Kidney tubule cell (primary cell): ENCODE measurements around the gene SMPX.
"Not testable (repeated sequence)": the region's sequence is repeated elsewhere in the genome, so short reads cannot be mapped to it uniquely, and the experiment has no call there.

Experiments used
- DNase-seq: peaks from one replicate; pipeline ENCODE4 v3.0.0-alpha.2; 2018; ENCODE audit warnings: low spot score

The SMPX gene

DNA sequence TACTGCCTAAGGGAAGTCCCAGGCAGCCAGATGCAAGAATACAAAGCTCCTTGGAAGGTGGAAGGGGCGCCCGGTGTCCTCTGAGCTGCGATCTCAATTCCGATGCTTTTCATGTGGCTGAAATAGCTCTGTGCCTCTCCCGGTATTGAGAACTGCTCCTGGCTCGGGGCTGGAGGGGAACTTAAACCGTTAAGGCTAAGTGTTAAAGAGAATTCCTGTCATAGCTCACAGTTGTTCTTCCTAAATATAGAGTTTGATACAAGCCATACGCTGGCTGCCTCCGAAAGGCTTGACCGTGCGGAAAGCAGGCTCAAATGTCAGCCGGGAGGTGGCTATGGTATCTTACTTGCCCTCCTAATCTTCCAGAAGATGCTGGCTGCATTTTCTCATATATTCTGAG, at the start of gene SMPX:
Gene SMPX (minus strand): TSS at position 157 of the 400 bp plus-strand sequence. CDS start 3,826 bp downstream, outside the sequence.
- DNase-seq: no peak

DNA sequence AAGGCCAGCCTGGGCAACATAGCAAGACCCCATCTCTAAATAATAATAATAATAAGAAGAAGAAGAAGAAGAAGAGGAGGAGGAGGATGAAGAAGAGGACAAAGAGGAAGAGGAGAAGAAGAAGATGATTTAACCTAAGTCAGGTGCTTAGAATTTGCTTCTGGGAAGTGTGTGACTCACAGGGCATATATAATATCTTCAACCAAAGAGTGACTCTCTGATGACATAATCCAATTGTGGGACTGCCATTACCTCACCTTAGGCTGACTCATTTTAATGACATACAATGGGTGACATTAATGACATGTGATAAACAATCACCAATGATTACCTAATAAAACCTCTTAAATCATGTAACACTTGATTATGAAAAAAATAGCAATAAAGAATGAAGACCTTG, 48.8 kb upstream of the SMPX start:
- DNase-seq: peak; percentile 81

- DNase-seq: no peak
These were observed 44.9 kb upstream of the SMPX start for GRCh38 chrX:21802839-21803238.

GRCh38 chrX:21802054-21802670, 44.2 kb upstream of the SMPX start:
- no peak for DNase-seq

DNA sequence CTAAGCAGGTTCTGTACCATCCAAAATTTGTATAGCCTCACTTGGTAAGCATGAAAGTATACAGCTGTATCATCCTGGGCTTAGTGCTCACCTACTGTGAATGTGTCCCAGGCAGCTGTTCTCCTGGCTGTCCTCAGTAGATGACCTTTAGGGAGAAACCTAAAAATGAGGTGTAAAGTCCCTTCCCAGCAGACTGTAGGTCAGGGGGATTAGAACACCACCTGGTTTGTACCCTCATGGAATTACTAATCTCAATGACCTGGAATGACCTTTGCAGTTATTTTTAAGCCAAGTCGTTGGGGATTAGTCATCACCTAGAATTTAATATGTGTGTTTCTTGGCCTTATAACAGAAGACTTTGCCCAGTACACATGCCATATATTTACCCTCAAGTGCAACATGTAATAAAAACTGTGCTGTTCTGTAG, 42.4 kb upstream of the SMPX start:
- DNase-seq: peak; percentile 20

DNA sequence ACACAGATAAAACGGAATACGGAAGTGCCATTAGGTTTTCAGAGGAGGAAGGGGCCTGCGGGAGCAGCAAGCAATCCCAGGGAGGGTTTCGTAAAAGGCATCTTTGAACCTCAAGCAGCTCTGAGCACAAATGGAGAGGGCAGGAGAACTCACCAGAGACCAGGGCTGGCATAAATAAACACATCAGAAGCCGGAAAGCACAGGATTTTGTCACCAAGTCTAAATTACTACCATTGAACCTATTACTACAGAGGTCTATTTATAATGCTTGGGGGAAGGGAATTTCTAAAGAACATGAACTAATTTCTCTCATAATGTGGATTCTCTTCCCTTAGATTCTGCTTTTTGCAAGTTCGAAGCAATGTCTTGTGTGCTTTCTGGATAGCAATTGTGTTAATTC, 41.9 kb upstream of the SMPX start:
- no peak for DNase-seq

DNA sequence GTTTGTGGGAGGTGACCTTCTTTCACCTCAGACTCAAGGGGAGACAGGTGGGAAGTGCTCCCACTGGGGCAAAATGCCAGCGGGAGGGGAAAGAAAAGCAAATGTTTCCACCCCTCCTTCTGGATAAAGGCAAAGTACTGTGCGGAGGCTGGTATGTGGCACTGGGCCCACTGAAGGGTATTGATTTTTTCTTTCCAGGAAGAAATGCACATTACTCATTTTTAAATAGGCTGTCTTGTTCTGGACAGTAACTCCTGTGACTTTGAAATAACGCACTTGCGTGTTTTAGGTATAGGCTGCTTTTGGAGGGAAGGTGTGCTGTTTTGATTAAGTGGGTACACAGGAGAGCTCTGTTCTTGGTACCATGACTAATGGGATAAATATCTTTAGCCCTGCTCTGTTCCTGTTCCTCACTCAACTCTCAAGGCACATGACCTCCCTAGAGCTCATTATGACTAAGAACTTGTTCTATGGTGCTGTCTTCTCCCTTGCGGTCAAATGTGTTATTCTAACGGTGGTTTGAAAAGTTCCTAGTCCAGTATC, 40.8 kb upstream of the SMPX start:
- DNase-seq: peak; percentile 90

DNA sequence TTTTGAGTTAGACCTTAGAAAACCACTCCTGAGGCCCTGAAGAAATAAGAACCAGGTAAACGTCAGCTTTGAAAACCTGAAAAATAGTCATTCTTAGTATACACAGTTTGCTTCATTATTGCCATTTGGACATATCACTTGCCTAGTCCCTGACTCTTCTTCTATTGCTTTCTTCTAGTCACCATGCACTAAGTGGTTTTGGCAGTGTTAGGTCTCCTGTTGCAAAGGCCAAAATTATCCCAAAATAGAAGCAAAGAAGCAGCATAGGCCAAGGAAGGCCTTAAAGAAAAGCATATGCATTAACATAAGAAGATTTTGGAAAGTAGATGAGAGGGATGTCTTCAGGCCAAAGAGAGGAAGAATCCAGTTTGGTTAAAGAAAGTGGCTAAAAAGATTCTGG, 24.1 kb upstream of the SMPX start:
- no peak for DNase-seq

DNA sequence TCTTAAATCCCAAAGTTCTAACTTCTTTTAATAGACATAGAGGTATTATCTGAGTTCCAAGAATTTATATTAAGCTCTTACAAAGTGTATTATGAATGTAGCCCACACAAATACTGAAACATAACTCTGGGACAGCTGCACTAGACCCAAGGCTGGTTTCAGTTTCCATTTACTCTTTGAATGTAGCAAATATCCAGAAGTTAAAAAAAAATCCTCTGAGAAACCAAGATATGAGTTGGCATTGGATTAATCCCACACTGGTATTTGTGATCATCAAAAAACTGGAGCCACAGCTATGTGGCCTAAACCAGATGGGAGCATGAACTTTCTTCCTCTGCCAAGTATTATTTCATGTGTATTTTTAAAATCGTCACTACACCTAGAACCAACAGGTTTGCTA, 23.6 kb upstream of the SMPX start:
- DNase-seq: no peak

DNA sequence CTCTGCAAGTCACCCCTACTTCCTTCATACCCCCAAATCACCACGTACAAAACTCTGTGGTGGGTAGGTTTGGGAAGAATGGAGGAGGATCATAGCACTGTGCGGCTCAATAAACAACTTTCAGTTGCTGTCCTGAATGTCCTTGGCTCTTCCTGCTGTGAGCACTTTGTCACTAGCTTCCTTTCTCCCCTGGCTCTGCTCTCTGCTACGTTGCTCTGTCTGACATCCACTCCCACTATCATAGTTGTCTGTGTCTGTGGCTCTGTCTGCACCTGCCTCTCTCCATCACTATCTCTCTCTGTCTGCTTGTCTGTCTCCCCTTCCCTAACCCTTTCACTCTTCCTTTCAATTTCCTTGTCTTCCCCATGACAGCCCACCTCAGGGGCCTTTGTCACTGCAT, 21.2 kb upstream of the SMPX start:
- no peak for DNase-seq

DNA sequence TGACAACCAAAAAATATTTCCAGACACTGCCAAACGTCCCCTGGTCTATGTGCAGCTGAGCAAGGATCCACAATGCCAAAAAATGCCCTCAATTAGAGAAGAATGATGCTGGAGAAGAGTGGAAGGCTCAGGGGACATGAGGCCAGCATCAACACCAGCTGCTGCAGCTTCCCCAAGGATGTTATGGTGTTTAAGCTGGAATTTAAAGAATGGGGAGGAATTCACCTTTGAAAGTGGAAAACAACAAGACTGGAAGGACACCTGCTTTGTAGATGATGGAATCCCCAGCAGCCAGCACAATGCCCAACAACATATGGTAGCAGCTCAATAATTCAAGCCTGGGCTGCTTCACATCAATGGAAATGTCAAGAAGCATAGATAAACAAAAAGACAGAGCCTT, 20.3 kb upstream of the SMPX start:
- DNase-seq: no peak

- DNase-seq: not testable (repeated sequence)
These were observed 17.2 kb upstream of the SMPX start for GRCh38 chrX:21775128-21775527.

DNA sequence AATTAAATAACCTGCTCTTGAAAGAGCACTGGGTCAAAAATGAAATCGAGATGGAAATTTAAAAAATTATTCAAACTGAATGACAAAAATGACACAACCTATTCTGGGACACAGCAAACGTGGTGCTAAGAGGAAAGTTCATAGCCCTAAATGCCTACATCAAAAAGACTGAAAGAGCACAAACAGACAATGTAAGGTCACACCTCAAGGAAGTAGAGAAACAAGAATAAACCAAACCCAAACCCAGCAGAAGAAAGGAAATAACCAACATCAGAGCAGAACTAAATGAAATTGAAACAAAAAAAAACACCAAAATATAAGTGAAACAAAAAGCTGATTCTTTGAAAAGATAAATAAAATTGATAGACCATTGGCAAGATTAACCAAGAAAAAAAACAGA, 15.1 kb upstream of the SMPX start:
- not testable (repeated sequence) for DNase-seq

DNA sequence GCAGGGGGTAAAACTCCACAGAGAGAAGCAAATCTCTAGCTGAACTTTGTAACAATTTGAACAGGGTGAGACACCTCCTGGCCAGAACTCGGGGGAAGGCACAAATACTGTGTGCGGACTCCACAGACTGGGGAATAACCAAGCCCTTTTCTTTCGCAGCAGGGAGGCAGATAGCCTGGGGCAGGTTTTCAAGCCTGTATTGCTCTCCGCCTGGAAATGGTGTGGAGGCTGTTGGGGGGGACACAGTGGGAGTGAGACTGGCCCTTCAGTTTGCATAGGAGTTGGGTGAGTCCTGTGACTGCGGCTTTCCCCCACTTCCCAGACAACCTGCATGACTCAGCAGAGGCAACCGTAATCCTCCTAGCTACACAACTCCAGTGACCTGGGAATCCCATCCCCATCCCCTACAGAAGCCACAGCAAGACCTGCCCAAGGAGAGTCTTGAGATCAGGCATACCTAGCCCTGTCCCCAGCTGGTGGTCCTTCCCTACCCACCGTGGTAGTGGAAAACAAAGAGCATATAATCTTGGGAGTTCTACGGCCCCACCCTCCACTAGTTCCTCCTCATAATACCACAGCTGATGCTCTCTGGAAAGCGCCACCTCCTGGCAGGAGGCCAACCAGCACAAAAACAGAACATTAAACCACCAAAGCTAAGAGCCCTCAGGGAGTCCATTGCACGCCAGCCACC, 12.9 kb upstream of the SMPX start:
- peak; percentile 10 for DNase-seq

DNA sequence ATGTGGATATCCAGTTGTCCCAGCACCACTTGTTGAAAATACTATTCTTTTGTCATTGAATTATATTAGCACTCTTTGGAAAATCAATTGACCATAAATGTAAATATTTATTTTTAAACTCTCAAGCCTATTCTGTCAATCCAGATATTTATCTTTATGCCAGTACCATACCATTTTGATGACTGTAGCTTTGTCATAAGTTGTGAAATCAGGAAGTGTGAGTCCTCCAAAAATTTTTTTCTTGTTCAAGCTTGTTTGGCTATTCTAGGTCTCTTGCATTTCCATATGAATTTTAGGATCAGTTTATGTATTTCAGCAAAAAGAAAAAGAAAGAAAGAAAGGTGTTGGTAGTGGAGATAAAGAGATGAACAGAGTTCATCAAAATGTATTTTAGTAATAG, 8.2 kb upstream of the SMPX start:
- DNase-seq: no peak

- DNase-seq: peak; percentile 57
These were observed 6.1 kb upstream of the SMPX start for GRCh38 chrX:21764008-21764407.

DNA sequence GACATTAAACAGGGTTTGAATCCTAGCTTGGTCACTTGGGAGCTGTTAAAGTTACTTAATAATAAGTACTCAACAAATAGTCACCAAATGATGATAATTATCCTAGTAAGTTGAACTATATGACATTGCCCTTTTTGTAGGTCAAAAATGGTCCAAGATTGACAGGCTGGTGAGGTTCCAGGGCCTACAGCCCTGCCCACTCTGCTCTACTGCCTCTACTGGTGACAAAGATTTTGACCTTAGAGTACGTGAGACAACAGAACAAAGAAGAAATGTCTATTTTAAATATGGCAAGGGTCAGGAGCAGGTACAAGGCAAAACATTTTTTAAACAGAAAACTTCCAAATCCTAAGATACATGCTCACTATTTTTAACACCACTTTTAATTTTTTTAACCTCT, 572 bp upstream of the SMPX start:
- no peak for DNase-seq

- DNase-seq: no peak
These were observed 959 bp downstream of the SMPX start for GRCh38 chrX:21756785-21757529.

DNA sequence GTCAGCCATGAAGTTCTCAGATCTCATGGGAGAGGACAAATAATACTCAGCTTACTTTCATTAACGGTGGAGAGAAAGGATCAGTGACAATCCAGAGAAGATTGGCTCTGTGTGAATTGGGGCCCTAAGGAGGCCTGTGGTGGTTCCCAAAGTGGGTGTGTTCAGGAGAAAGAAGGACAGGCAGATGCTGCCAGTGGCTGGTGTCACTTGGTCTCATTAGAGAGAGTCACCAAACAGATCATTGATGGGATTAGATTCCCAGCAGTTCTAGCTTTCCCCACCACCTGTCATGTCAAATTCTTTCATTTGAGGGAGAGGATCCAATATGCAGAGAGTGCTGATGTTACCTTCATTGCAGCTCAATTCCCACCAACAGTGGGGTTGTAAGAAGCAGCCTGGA, 8.0 kb downstream of the SMPX start:
- no peak for DNase-seq

DNA sequence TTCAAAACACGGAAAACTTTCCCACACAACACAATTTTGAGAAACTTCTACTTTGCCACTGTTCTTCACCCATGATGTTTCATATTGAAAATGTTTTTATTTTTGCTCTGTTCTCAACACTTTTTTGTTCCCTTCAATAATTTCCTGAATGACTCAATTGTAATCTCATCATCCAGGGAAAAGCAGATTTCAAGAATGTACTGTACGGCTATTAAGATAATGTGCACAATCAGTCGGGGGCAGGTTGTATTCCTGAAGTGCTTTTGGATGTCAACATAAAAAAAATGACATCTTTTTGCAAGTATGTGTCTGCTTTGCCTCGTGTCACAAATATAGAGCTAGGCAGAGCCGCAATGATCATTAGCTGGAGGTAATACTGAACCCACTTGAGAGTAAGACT, 9.7 kb downstream of the SMPX start:
- no peak for DNase-seq

GRCh38 chrX:21747558-21747957, 10.4 kb downstream of the SMPX start:
- no peak for DNase-seq

DNA sequence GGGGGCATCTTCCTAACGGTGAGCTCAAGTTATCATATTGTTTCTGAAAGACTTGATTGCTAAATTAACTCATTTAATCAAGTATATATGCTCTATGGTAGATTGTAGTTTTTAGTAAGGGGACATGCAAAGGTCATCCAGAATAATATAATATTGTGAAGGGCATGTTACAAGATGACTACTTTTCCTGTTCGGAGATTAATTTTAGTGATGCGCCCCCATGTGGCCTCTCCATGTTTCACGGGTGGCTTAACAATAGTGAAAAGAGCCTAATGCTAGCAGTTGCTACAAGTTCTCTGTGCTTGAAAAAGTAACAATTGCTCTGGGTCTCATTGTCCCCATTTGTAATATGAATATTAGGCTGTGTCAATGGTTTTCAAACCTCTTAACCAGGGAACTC, 12.2 kb downstream of the SMPX start:
- DNase-seq: peak; percentile 39

- DNase-seq: no peak
These were observed 13.2 kb downstream of the SMPX start for GRCh38 chrX:21744721-21745120.
